GM21526 (cell line): ENCODE data around the gene MRPL34.
A peak's percentile ranks its signal among the peaks of the same experiment; 100 is the strongest.

Experiments used
- ATAC-seq: cut with Tn5 transposase; IDR thresholded peaks from one replicate; pipeline ENCODE4 v1.9.1; 2021; ENCODE audit warnings: moderate library complexity; ENCODE audit not compliant: unreplicated experiment, low FRiP score

Gene MRPL34

GRCh38 chr19:17327068-17327653 is 21.5 kb downstream of the MRPL34 start:
- no peak for ATAC-seq

- no peak for ATAC-seq
These were observed 22.2 kb downstream of the MRPL34 start for GRCh38 chr19:17327654-17328516.

GRCh38 chr19:17328517-17329365 is 23.1 kb downstream of the MRPL34 start:
- no peak for ATAC-seq

DNA sequence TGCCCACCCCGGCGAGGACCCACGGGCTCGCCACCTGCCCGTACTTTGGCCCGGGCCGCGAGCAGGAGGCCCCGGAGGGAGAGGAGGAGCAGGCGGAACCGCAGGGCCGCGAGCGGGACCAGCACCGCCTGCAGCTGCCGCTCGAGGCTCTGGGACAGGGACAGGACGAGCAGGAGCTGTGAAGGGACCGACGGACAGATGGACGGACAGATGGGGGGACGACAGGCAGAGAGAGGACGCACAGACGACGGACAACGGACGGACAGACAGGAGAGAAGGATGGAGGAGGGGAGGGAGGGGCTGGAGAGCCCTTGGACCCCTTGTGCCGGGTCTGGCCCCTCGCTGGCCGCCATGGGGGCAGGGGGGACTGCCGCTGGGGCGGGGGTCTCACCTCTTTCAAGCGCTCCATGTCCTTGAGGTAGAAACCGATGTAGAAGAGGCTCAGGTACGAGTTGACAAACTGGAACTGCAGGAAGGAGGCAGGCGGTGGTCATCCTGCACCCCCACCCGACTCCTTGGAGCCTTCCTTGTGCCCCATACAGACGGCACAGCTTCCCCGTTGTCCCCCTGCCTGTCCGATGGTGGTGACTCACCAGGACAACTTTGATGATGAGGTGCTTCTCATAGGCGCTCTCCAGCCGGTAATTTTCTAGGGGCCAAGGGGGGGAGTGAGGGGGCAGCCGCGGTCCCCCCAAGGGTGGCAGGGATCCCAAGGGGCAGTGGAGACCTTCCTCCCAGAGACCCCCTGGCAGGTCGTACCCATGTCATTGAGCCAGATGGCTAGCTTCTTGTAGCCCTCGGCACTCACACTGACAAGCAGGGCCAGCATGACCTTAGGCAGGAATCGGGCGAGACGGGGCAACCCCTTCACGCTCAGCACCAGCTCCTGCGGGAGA is 23.9 kb downstream of the MRPL34 start:
- no peak for ATAC-seq

- no peak for ATAC-seq
These were observed 24.8 kb downstream of the MRPL34 start for GRCh38 chr19:17330262-17331044.

- ATAC-seq, result no peak
These were observed 25.4 kb downstream of the MRPL34 start for GRCh38 chr19:17331045-17331558.

DNA sequence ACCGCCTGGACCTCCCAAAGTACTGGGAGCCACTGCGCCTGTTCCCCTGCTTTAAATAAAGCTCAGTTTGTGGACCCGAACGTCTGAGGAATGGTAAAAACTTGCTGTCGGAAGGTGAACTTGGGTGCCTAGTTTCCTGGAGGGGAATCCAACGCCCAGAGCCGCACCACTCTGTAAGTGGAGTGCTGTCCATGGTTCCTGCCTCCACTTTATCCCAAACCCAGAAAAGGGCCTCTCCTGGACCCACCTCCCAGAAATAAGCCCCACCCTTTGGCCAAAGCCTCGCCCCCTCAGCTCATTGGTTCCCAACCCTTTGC is 26.6 kb downstream of the MRPL34 start:
- ATAC-seq, result no peak

DNA sequence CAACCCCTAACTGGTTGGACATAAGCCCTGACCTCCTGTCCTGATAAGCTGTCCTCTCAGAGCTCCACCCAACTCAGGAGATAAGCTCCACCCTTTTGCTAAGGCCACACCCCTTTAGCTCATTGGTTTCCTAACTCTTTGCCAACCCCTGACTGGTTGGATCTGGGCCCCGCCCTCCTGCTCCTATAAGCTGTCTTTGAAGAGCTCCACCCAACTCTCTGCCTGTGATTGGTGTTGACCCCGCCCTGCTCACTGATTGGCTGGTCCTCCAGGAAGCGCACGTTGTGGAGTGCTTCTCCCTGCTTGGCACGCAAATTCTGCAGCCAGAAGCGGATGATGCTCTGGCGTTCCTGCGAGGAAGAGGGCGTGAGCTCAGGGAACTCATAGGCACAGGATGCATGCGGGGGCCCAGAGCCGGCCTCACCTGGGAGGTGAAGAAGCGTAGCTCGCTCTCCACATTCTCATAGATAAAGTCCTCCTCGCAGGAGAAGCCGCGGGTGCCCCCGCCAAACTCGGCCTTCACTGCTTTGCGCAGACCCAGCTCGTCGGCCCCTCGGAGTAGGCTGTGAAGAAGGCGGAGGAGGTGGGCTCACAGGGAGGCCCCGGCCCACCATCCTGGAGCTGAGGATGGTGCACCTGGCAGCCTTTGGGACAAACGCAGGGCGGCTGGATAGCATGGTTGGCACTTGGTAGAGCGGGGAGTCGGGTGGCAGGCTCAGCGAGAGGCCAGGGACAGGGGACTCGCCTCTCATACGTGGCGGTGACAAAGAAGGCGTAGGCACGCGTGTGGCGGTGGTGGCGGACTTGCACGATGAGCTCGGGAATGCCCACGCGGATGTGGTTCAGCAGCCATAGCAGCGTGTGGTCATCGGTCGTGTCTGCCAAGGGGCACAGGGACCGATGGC is 27.3 kb downstream of the MRPL34 start:
- ATAC-seq, result no peak

- ATAC-seq, result peak; percentile 11
These were observed 28.1 kb downstream of the MRPL34 start for GRCh38 chr19:17333611-17334413.

- ATAC-seq, result peak; percentile 49
These were observed 29.0 kb downstream of the MRPL34 start, which contains the start of gene ANO8 for GRCh38 chr19:17334414-17335409. ANO8 (minus strand) TSS chr19:17334855; CDS start chr19:17334670, 185 bp downstream.

GRCh38 chr19:17335575-17335974 is 29.9 kb downstream of the MRPL34 start:
- no peak for ATAC-seq

DNA sequence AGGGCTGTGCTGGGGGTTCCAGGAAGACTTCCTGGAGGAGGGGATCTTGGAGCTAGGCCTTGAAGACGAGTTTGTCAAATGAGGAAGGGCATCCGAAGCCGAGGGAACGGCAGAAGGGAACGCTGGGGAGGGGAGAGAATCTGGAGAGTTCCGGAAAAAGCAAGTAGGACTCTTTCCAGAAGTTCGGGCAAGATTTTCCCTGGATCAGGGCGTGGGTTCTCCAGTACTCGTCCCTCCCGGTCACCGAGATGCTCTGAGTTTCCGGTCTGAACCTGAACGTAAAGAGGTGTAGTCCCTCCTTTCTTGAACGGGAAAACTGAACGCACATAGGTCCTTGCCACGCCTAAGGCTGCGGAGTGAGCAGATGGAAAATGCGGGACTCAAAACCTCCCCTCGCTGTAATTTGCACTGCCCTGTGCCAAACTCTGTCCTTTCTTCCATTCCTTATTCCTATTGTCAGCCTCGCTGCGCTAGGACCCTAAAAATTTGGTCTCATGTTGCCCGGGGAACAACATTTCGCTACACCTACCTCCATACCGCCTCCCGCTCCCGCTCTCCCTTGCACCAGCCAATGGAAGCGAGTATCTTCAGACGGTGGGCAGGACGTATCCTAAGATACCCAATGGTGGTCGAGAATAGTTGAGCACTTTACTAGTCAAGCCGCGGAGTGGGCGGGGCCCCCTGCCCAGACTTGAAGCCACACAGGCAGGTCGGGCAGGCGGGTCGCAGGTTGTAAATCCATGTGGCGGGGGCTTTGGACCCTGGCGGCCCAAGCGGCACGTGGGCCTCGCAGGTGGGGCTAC is 31.4 kb downstream of the MRPL34 start, which contains the start of gene GTPBP3:
Gene GTPBP3, plus strand, starts transcription at position 682 of the 803 bp plus-strand sequence. Its CDS starts 59 bp downstream, at position 741.
- peak; percentile 59 for ATAC-seq

- ATAC-seq, result no peak
These were observed 32.2 kb downstream of the MRPL34 start for GRCh38 chr19:17337675-17338432.

DNA sequence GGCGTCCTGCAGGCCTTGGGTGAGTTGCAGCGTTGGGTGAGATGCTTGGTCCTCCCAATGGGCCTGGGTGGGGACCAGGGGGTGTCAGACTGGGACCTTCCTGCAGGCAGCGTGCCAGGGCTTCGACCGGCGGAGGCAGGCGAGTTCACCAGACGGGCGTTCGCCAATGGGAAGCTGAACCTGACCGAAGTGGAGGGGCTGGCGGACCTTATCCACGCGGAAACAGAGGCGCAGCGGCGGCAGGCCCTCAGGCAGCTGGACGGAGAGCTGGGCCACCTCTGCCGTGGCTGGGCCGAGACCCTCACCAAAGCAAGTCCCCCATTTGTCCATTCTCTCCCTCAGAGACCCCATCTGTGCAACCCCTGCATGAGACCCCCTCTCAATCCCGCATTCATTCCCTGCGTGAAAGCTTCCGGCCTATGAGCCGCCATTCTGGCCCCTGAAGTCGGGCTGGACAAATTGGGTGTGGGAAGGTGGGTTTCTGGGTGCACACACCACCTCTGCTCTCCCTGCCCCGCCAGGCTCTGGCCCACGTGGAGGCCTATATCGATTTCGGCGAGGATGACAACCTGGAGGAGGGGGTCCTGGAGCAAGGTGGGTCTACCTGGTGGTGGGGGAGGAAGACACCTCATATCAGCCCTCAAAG is 32.9 kb downstream of the MRPL34 start:
- no peak for ATAC-seq
